Adrenal gland (tissue), 12 donors: ENCODE results near the gene GRIN3B. TPM values are rescaled to one million over a fixed set of nuclear protein-coding genes. Genes with fewer than 3 reads are reported as not detected.
"Not testable (repeated sequence)": the region's sequence is repeated elsewhere in the genome, so short reads cannot be mapped to it uniquely, and the experiment has no call there.

Source experiments
- DNase-seq, 7 donors: peaks; one replicate each; pipeline ENCODE4 v3.0.0-alpha.2; 2019 to 2020
- H3K27ac ChIP-seq, 5 donors: fragments of 200-600 bp; sonication (generic) in 4 of 5; 1 replicate in 3 of 5; 2 replicates in 2 of 5; pipeline versions ENCODE4 v1.5.1 to v1.8.0; 2016 to 2020; ENCODE audit warnings: mild to moderate bottlenecking in 1 of 5
- H3K27me3 ChIP-seq: fragments of 200-600 bp; 2 replicates; pipeline ENCODE4 v1.8.0; 2021
- H3K36me3 ChIP-seq, 2 donors: fragments of 200-600 bp; replicated peaks in 1 of 2; 1 replicate in 1 of 2; 2 replicates in 1 of 2; pipeline versions ENCODE4 v1.5.1 to v1.8.0; 2018 to 2022
- H3K4me1 ChIP-seq, 2 donors: fragments of 200-600 bp; replicated peaks in 1 of 2; 1 replicate in 1 of 2; 2 replicates in 1 of 2; pipeline versions ENCODE4 v1.5.1 to v1.8.0; 2018 to 2021
- H3K4me3 ChIP-seq, 4 donors: fragments of 200-600 bp; sonication (generic) in 3 of 4; one replicate each; pipeline ENCODE4 v1.5.1; 2016 to 2018
- H3K9me3 ChIP-seq, 3 donors: fragments of 200-600 bp; sonication (generic) in 1 of 3; replicated peaks in 1 of 3; 1 replicate in 2 of 3; 2 replicates in 1 of 3; pipeline versions ENCODE4 v1.5.1 to v1.8.0; 2016 to 2021
- CTCF ChIP-seq, 6 experiments: fragments of 450-650 bp in 4 of 6; fragments of 200-600 bp in 2 of 6; sonication (generic) in 1 of 6; IDR thresholded peaks; 1 replicate in 5 of 6; 2 replicates in 1 of 6; pipeline versions ENCODE4 v1.5.1 to v1.8.0; 2016 to 2021; ENCODE audit warnings: antibody characterized with exemption in 6 of 6, mild to moderate bottlenecking in 2 of 6, moderate library complexity in 1 of 6
- POLR2A ChIP-seq, 2 donors: fragments of 450-650 bp; IDR thresholded peaks; one replicate each; pipeline ENCODE4 v1.6.1; 2017; ENCODE audit warnings: antibody characterized with exemption in 2 of 2, mild to moderate bottlenecking in 2 of 2, moderate library complexity in 1 of 2
- WGBS, 4 donors: extraction: QIAGEN DNeasy Blood & Tissue Kit in 2 of 4; methylation state at CpG; one replicate each; pipeline versions ENCODE4 v1.1.5 to v1.1.7; 2013 to 2017; 5-methylcytosine and 5-hydroxymethylcytosine counted together
- intact Hi-C, 2 donors: fragments of 100-400 bp; cut with DNase I; formaldehyde crosslinking; loops; one replicate each; pipeline versions ENCODE4 v1.14.1 to v1.15.0; 2022 to 2023
- polyA plus RNA-seq, 3 donors: library from polyadenylated mRNA; stranded (reverse); fragments of 200-250 nt in 2 of 3; fragments of 350-450 nt in 1 of 3; fragmentation: Illumina TruSeq in 1 of 3; extraction: RNeasy Lipid Tissue Mini Kit (QIAGEN cat#74804) in 1 of 3; gene quantifications; one replicate each; pipeline ENCODE4 v1.2.3, GENCODE V29; 2013 to 2014
- total RNA-seq, 9 donors: library from RNA; depleted of rRNA in 4 of 9; stranded (reverse); fragments of >200 nt in 4 of 9; fragments of 120-200 nt in 1 of 9; fragmentation: NEBNext Ultra II Directional in 1 of 9; extraction: Animal tissue kit (Norgen Biotek cat#: 25700) in 1 of 9; gene quantifications; one replicate each; pipeline versions ENCODE4 v1.1.0 to v1.2.4, GENCODE V29; 2013 to 2023
- donor health status: healthy with polysubstance abuse.
- donor health status: Bipolar disorder and iron deficiency.
- donor health status: DM: yes; HTN: yes; CAD: no.
- donor health status: DM: no; HTN: no; CAD: no.
- donor health status: DM: no; HTN: no; CAD: no.
- donor health status: DM: yes; HTN: yes; CAD: no.

Gene GRIN3B
- total and polyA plus RNA-seq, 12 donors, result 0.08 to 0.24 (median 0.16) TPM; not detected in 8

DNA sequence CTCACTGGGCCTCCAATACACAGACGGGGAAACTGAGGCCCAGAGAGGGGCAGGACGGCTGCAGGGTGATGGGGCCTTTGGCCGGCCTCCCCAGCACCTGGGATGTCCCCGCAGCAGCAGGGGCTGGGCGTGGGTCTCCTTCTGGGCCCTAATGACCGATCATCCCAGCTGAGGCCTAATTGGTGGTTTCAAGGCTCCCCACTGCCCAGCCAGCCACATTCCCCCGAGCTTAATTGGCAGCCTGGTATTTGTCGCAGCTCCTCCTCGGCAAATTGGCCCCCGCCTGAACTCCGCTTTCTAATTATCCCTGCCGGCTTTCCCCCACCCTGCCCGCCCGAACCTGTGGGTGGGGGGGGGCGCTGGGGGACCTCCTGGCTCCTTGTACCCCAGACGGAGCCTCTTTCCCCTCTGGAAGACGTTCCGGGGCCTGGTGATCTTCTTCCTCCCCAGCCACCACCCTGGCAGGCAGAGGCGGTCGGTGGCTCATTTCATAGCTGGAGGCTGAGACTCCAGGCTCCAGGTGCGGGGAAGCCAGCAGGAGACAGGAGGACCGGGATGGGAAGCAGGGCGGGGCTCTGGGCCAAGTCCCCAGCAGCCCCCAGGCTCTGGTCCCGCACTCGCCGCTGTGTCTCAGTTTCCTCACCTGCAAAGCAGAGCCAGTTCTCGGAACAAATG lies 43.3 kb upstream of the GRIN3B start:
- Histone ChIP-seq H3K4me3 (no peak overlapping the region), H3K4me1 (peaks cover 0 to 10% of the 10 kb centered on the region in 2 donors), H3K36me3 (no peaks in the 10 kb centered on the region), H3K27ac (no peak overlapping the region), H3K9me3 (no peaks in the 10 kb centered on the region), H3K27me3 (no peaks in the 10 kb centered on the region)
- intact Hi-C loops, result no loop called here
- no peak for DNase-seq
- WGBS, 4 donors, result 59 to 72% (median 66%) methylated on average over 8 to 27 of the region's 27 CpGs
- TF ChIP-seq POLR2A (IDR thresholded peaks at IDR 0.05) (no peak), CTCF (IDR thresholded peaks at IDR 0.05) (no peak)

DNA sequence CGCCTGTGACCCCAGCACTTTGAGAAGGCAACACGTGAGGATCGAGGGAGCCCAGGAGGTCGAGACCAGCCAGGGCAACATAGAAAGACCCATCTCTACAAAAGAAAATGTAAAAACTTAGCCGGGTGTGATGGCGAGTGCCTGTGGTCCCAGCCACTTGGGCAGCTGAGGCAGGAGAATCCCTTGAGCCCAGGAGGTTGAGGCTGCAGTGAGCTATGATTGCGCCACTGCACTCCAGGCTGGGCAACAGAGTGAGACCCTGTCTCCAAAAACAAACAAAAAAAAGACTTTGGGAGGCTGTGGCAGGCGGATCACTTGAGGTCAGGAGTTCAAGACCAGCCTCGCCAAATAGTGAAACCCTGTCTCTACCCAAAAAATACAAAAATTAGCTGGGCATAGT lies 42.6 kb upstream of the GRIN3B start:
- DNase-seq, H3K27ac ChIP-seq, H3K27me3 ChIP-seq, intact Hi-C loops, H3K36me3 ChIP-seq, H3K4me3 ChIP-seq, H3K4me1 ChIP-seq, H3K9me3 ChIP-seq: not testable (repeated sequence)
- 92 to 95% (median 94%) methylated on average over 9 of the region's 9 CpGs for WGBS, 4 donors

DNA sequence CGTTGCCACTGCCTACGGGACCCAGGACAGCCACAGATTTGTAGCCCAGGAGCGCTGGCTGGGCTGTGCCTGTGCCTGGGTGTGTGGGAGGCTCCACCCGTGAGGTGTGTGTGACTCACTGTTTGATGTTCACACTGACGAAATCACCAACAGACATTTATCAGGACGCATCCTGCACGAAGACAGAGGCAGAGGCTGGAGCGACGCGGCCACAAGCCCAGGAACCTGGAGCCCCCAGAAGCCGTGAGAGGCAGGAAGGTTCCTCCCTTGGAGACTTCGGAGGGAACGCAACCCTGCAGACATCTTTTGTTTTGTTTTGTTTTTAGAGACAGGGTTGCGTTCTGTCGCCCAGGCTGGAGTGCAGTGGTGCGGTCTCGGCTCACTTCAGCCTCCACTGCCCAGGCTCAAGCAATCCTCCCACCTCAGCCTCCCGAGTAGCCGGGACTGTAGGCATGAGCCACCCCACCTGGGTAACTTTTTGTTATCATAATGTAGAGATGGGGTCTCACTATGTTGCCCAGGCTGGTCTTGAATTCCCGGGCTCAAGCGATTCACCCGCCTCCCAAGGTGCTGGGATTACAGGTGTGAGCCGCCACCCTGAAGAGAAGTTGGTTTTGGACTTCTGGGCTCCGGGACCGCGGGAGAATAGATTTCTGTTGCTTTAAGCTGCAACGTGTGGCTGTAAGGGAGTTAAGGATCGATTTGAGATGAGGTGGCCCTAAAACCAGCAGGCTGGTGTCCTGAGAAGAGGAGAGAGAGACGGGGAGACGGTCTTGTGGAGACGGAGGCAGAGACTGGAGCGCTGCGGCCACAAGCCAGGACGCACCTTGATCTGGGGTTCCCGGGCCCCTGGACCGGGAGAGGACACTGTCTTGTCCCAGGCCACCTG lies 41.0 kb upstream of the GRIN3B start:
- TF ChIP-seq CTCF (IDR thresholded peaks at IDR 0.05), result no peak
- no peak for TF ChIP-seq POLR2A (IDR thresholded peaks at IDR 0.05)
- no peaks in the 10 kb centered on the region for H3K9me3 ChIP-seq
- no peaks in the 10 kb centered on the region for H3K36me3 ChIP-seq
- H3K4me1 ChIP-seq, result no peaks in the 10 kb centered on the region
- no peak for DNase-seq
- H3K4me3 ChIP-seq, result no peak overlapping the region
- intact Hi-C loops, result no loop called here
- no peaks in the 10 kb centered on the region for H3K27me3 ChIP-seq
- H3K27ac ChIP-seq, result no peak overlapping the region
- WGBS, 4 donors, result 84 to 92% (median 89%) methylated on average over 31 to 36 of the region's 36 CpGs

DNA sequence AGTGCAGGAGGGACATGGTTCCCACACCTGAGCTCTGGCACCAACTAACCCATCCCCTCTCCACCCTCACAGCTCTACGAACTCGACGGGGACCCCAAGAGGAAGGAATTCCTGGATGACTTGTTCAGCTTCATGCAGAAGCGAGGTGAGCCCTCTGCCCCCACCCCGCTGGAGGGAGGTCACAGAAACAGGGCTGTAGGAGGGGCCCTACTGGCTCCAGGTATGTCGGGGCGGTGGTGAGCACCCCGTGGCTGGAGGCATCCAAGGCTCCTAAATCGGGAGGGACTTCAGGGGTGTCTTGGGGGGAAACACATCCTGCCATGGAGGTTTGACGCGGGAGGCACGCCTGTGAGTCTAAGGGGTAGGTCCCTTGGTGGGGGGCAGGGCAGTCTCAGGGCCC lies 40.2 kb upstream of the GRIN3B start:
- no peak for DNase-seq
- H3K4me3 ChIP-seq, result no peak overlapping the region
- H3K27me3 ChIP-seq, result no peaks in the 10 kb centered on the region
- intact Hi-C loops, result no loop called here
- WGBS, 4 donors, result 58 to 80% (median 67%) methylated on average over 4 to 12 of the region's 12 CpGs
- TF ChIP-seq CTCF (IDR thresholded peaks at IDR 0.05), result no peak
- no peak for TF ChIP-seq POLR2A (IDR thresholded peaks at IDR 0.05)
- H3K36me3 ChIP-seq, result no peaks in the 10 kb centered on the region
- no peak overlapping the region for H3K27ac ChIP-seq
- H3K4me1 ChIP-seq, result no peaks in the 10 kb centered on the region
- H3K9me3 ChIP-seq, result no peaks in the 10 kb centered on the region
